H1 (cell line): ENCODE data around the gene PXMP4. TPM values are rescaled to one million over a fixed set of nuclear protein-coding genes. Genes with fewer than 3 reads are reported as not detected.

ENCODE experiments used
- CTCF ChIA-PET: fragments of 300-600 bp; sonication (Branson Sonifier 250); formaldehyde crosslinking; loops from one replicate; lab custom pipeline; 2021; ENCODE audit not compliant: partially characterized antibody; lab: Charles Lee
- POLR2A ChIA-PET: fragments of 300-600 bp; sonication (Branson Sonifier 250); formaldehyde crosslinking; loops from one replicate; lab custom pipeline; 2021; ENCODE audit warnings: inconsistent platforms; ENCODE audit not compliant: partially characterized antibody; lab: Charles Lee
- DNase-seq, 2 experiments: peaks; one replicate each; pipeline versions ENCODE4 v3.0.0 to v3.0.0-alpha.2; 2010 to 2022; ENCODE audit warnings: low spot score in 2 of 2, low read depth in 1 of 2, mixed read lengths in 1 of 2
- FAIRE-seq: peaks from 2 replicates; lab custom pipeline; 2011; peaks lifted over from hg19 to GRCh38; lab: Jason Lieb, UNC
- H2AFZ ChIP-seq: 2 replicates; pipeline ENCODE4 v1.8.1; 2012; ENCODE audit warnings: low read length, inconsistent platforms
- H2AK5ac ChIP-seq: 2 replicates; pipeline ENCODE4 v1.6.1; 2013; ENCODE audit warnings: low read depth, low read length
- H2BK120ac ChIP-seq: replicated peaks from 2 replicates; pipeline ENCODE3; 2013; ENCODE audit warnings: low read depth, low read length, inconsistent platforms
- H2BK12ac ChIP-seq: 2 replicates; pipeline ENCODE4 v1.6.1; 2013; ENCODE audit warnings: low read depth, low read length
- H2BK15ac ChIP-seq: 2 replicates; pipeline ENCODE4 v1.6.1; 2013; ENCODE audit warnings: low read length
- H2BK20ac ChIP-seq: 2 replicates; pipeline ENCODE4 v1.6.1; 2013; ENCODE audit warnings: low read length
- H2BK5ac ChIP-seq: 2 replicates; pipeline ENCODE4 v1.6.1; 2013; ENCODE audit warnings: low read depth, low read length
- H3K14ac ChIP-seq: 2 replicates; pipeline ENCODE4 v1.6.1; 2013; ENCODE audit warnings: inconsistent platforms; ENCODE audit not compliant: insufficient read length
- H3K18ac ChIP-seq: 2 replicates; pipeline ENCODE4 v1.6.1; 2013; ENCODE audit warnings: low read length; ENCODE audit errors: extremely low read depth
- H3K23ac ChIP-seq: 2 replicates; pipeline ENCODE4 v1.6.1; 2013; ENCODE audit warnings: inconsistent platforms; ENCODE audit not compliant: insufficient read length
- H3K23me2 ChIP-seq: 2 replicates; pipeline ENCODE4 v1.6.1; 2013; ENCODE audit warnings: low read depth, low read length
- H3K27ac ChIP-seq: 2 replicates; pipeline ENCODE4 v1.6.1; 2011; ENCODE audit warnings: low read depth, low read length, inconsistent platforms
- H3K27me3 ChIP-seq, 4 experiments: replicated peaks in 1 of 4; 1 replicate in 1 of 4; 2 replicates in 3 of 4; pipeline versions ENCODE4 v1.6.1 to v1.8.1; 2011 to 2013; ENCODE audit warnings: low read length in 3 of 4, mild to moderate bottlenecking in 3 of 4, inconsistent platforms in 2 of 4, mixed read lengths in 2 of 4, moderate library complexity in 1 of 4; ENCODE audit not compliant: control insufficient read depth in 3 of 4, insufficient read depth in 3 of 4; ENCODE audit errors: extremely low read depth in 1 of 4
- H3K36me3 ChIP-seq, 4 experiments: 2 replicates each; pipeline versions ENCODE4 v1.6.1 to v1.8.1; 2011 to 2013; ENCODE audit warnings: mild to moderate bottlenecking in 4 of 4, low read length in 3 of 4, moderate library complexity in 2 of 4, control low read depth in 1 of 4, inconsistent platforms in 1 of 4; ENCODE audit not compliant: insufficient read depth in 4 of 4, control insufficient read depth in 2 of 4
- H3K4ac ChIP-seq: replicated peaks from 2 replicates; pipeline ENCODE3; 2013; ENCODE audit warnings: low read length, low read depth, mixed read lengths, inconsistent platforms; ENCODE audit not compliant: insufficient read length
- H3K4me1 ChIP-seq, 4 experiments: replicated peaks in 1 of 4; 1 replicate in 1 of 4; 2 replicates in 3 of 4; pipeline versions ENCODE4 v1.6.1 to v1.8.1; 2011 to 2013; ENCODE audit warnings: low read length in 3 of 4, inconsistent platforms in 2 of 4, mixed read lengths in 1 of 4; ENCODE audit not compliant: insufficient read depth in 4 of 4, control insufficient read depth in 3 of 4
- H3K4me2 ChIP-seq, 2 experiments: 2 replicates each; pipeline versions ENCODE4 v1.6.1 to v1.8.1; 2011 to 2013; ENCODE audit warnings: low read depth in 2 of 2, low read length in 2 of 2, control low read depth in 1 of 2, inconsistent platforms in 1 of 2, mild to moderate bottlenecking in 1 of 2; ENCODE audit not compliant: insufficient read depth in 1 of 2
- H3K4me3 ChIP-seq, 4 experiments: fragments of 200-600, 300-600 bp in 1 of 4; sonication (generic), shearing (Covaris generic), sonication (Bioruptor Twin) in 1 of 4; 2 replicates each; pipeline versions ENCODE4 v1.5.1 to v1.8.1; 2011 to 2016; ENCODE audit warnings: low read length in 4 of 4, low read depth in 3 of 4, control low read depth in 2 of 4, inconsistent platforms in 2 of 4, mild to moderate bottlenecking in 2 of 4, mixed read lengths in 1 of 4, moderate library complexity in 1 of 4; ENCODE audit not compliant: insufficient read depth in 2 of 4; ENCODE audit errors: extremely low read depth in 1 of 4
- H3K56ac ChIP-seq: replicated peaks from 2 replicates; pipeline ENCODE3; 2013; ENCODE audit warnings: low read depth, mild to moderate bottlenecking, mixed read lengths, low read length, inconsistent platforms; ENCODE audit not compliant: insufficient read length
- H3K79me1 ChIP-seq: 2 replicates; pipeline ENCODE4 v1.6.1; 2013; ENCODE audit warnings: low read depth, low read length, control low read depth
- H3K79me2 ChIP-seq, 2 experiments: 2 replicates each; pipeline versions ENCODE4 v1.6.1 to v1.8.1; 2012 to 2013; ENCODE audit warnings: low read length in 2 of 2, mild to moderate bottlenecking in 2 of 2, inconsistent platforms in 1 of 2; ENCODE audit not compliant: insufficient read depth in 2 of 2, control insufficient read depth in 1 of 2
- H3K9ac ChIP-seq, 4 experiments: replicated peaks in 1 of 4; 1 replicate in 1 of 4; 2 replicates in 3 of 4; pipeline versions ENCODE4 v1.6.1 to v1.8.1; 2011 to 2013; ENCODE audit warnings: low read depth in 3 of 4, low read length in 3 of 4, control low read depth in 2 of 4, mild to moderate bottlenecking in 2 of 4, moderate library complexity in 2 of 4, inconsistent platforms in 1 of 4; ENCODE audit errors: extremely low read depth in 1 of 4
- H3K9me3 ChIP-seq, 2 experiments: 2 replicates each; pipeline versions ENCODE4 v1.6.1 to v1.8.1; 2012 to 2013; ENCODE audit warnings: mild to moderate bottlenecking in 2 of 2, moderate library complexity in 2 of 2, control low read depth in 1 of 2, inconsistent platforms in 1 of 2, low read depth in 1 of 2, low read length in 1 of 2, mixed read lengths in 1 of 2; ENCODE audit not compliant: insufficient read depth in 2 of 2
- H4K20me1 ChIP-seq, 2 experiments: replicated peaks in 1 of 2; 2 replicates each; pipeline versions ENCODE3 to v1.8.1; 2011 to 2013; ENCODE audit warnings: inconsistent platforms in 2 of 2, low read length in 2 of 2, mild to moderate bottlenecking in 1 of 2; ENCODE audit not compliant: insufficient read depth in 2 of 2, control insufficient read depth in 1 of 2
- H4K5ac ChIP-seq: 2 replicates; pipeline ENCODE4 v1.6.1; 2013; ENCODE audit warnings: low read length, low read depth, mixed read lengths, inconsistent platforms; ENCODE audit not compliant: insufficient read length
- H4K8ac ChIP-seq: 2 replicates; pipeline ENCODE4 v1.8.0; 2013; ENCODE audit warnings: mild to moderate bottlenecking, moderate library complexity, low read length, inconsistent platforms; ENCODE audit not compliant: insufficient read depth; ENCODE audit errors: extremely low read depth
- H4K91ac ChIP-seq: replicated peaks from 2 replicates; pipeline ENCODE3; 2013; ENCODE audit warnings: low read length, mixed read lengths, inconsistent platforms; ENCODE audit not compliant: insufficient read length
- GABPA ChIP-seq: IDR thresholded peaks from 2 replicates; pipeline ENCODE4 v1.6.1; 2011; ENCODE audit warnings: mild to moderate bottlenecking, low read length, moderate library complexity, borderline replicate concordance; ENCODE audit not compliant: insufficient read depth
- POU5F1 ChIP-seq: IDR thresholded peaks from 2 replicates; pipeline ENCODE4 v1.6.1; 2011; ENCODE audit warnings: low read depth, mild to moderate bottlenecking, low read length, moderate library complexity
- SIN3A ChIP-seq, 2 experiments: IDR thresholded peaks in 1 of 2; conservative IDR thresholded peaks in 1 of 2; 2 replicates each; pipeline ENCODE4 v1.6.1; 2011 to 2012; ENCODE audit warnings: low read length in 2 of 2, improper control_type of control experiment in 1 of 2, low read depth in 1 of 2, mild to moderate bottlenecking in 1 of 2
- WGBS, 2 experiments: shearing (Covaris generic) in 1 of 2; methylation state at CpG; one replicate each; pipeline versions ENCODE4 v1.1.6 to v1.1.7; 2013 to 2015; ENCODE audit warnings: low lambda C conversion rate in 2 of 2, mixed read lengths in 2 of 2, inconsistent platforms in 1 of 2, low coverage in 1 of 2, missing lambda C conversion rate in 1 of 2; ENCODE audit not compliant: insufficient replicate concordance in 2 of 2, insufficient coverage in 1 of 2, insufficient read length in 1 of 2; ENCODE audit errors: extremely low coverage in 1 of 2, missing lambda C conversion rate in 1 of 2; 5-methylcytosine and 5-hydroxymethylcytosine counted together
- polyA plus RNA-seq, 7 experiments: library from polyadenylated mRNA; depleted of rRNA in 3 of 7; stranded (reverse) in 5 of 7; unstranded in 2 of 7; fragments of >200 nt in 5 of 7; fragments of 200-250 nt in 2 of 7; gene quantifications; 1 replicate in 5 of 7; 2 replicates in 1 of 7; 4 replicates in 1 of 7; pipeline versions ENCODE4 v1.2.1 to v1.2.3, GENCODE V29; 2011 to 2013; ENCODE audit warnings: missing spikeins in 2 of 7, mixed read lengths in 2 of 7
- total RNA-seq: library from RNA; stranded (reverse); fragmentation: NEBNext Ultra II Directional; extraction: Animal tissue kit (Norgen Biotek cat#: 25700); gene quantifications from 2 replicates; pipeline ENCODE4 v1.2.1, GENCODE V29; 2021
- TF ChIP-seq, protein P1 (sequence below): IDR thresholded peaks from 2 replicates; pipeline ENCODE4 v1.6.1; 2011; ENCODE audit warnings: low read depth, mild to moderate bottlenecking, low read length; ENCODE audit not compliant: insufficient read depth

The PXMP4 gene
- total and polyA plus RNA-seq, 2 of the 8 experiments (the other 6 are each of a cell fraction or from before 2014, with no cell fraction given) = 3.3 to 3.4 TPM

DNA sequence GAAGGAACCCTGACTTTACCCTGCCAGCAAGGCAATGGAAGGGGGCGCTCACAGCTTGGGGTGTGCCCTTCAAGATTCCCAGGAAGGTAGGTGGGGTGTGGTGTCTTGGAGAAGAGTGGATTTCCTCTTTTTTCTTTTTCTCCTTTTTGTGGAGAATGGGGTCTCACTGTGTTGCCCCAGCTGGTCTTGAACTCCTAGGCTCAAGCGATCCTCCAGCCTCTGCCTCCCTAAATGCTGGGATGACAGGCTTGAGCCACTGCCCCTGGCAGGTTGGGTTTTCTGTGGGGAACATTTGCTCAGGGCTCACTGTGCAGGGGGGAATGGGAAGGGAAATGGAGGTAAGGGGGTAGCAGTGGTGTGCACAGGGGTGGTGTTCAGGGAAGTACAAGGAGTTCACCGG, 7.7 kb upstream of the PXMP4 start:
- Histone ChIP-seq H3K18ac (no peak overlapping the region), H3K56ac (no peak overlapping the region), H3K4me1 (peaks cover 0 to 6% (median 4%) of the 10 kb centered on the region in 4 experiments; a peak in 5 of 7 replicates), H3K14ac (no peak overlapping the region), H3K27ac (no peak overlapping the region), H2BK15ac (no peak overlapping the region), H3K79me2 (no peaks in the 10 kb centered on the region), H3K23ac (no peak overlapping the region), H3K9me3 (no peaks in the 10 kb centered on the region), H2BK20ac (no peak overlapping the region), H3K4ac (no peak overlapping the region), H2AK5ac (no peak overlapping the region), H2AFZ (no peak overlapping the region), H2BK12ac (no peak overlapping the region), H3K9ac (no peak overlapping the region), H4K8ac (no peak overlapping the region), H3K27me3 (no peaks in the 10 kb centered on the region), H3K36me3 (no peaks in the 10 kb centered on the region), H4K5ac (no peak overlapping the region), H3K4me3 (no peak overlapping the region), H4K20me1 (no peaks in the 10 kb centered on the region), H2BK120ac (no peak overlapping the region), H3K79me1 (no peaks in the 10 kb centered on the region), H3K23me2 (peaks cover 9% of the 10 kb centered on the region), H3K4me2 (no peak overlapping the region), H4K91ac (no peak overlapping the region), H2BK5ac (no peak overlapping the region)
- no peak for FAIRE-seq
- WGBS, 2 experiments = 86% methylated on average over 3 of the region's 3 CpGs; no CpG with 5 or more reads in 1 of the 2 experiments
- ChIA-PET POLR2A (interaction anchor here (1.4 kb wide), 1 partner anchor 53 kb away, joined by 3 read pairs; no protein-coding TSS in a partner anchor), CTCF (interaction anchor here (1.3 kb wide), 1 partner anchor 59 kb away, joined by 6 read pairs; no protein-coding TSS in a partner anchor)
- TF ChIP-seq SIN3A (conservative IDR thresholded peaks at IDR 0.05 in 1 of 2, IDR thresholded peaks at IDR 0.05 in 1 of 2; ENCODE audit: low read depth in 1 of 2, low read length in 2 of 2) = no peak
- no peak for TF ChIP-seq GABPA
- TF ChIP-seq, protein P1, sequence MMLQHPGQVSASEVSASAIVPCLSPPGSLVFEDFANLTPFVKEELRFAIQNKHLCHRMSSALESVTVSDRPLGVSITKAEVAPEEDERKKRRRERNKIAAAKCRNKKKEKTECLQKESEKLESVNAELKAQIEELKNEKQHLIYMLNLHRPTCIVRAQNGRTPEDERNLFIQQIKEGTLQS = no peak
- no peak for TF ChIP-seq POU5F1
- DNase-seq = no peak
